Measurements from ENCODE around the gene PTPRT. TPM values are rescaled to one million over a fixed set of nuclear protein-coding genes. Genes with fewer than 3 reads are reported as not detected.
A peak's percentile ranks its signal among the peaks of the same experiment; 100 is the strongest.

The PTPRT gene
- total and polyA plus RNA-seq, 4 donors, result 10.7 to 46.1 (median 32.0) TPM

GRCh38 chr20:42095221-42095620, 1094.5 kb downstream of the PTPRT start:
- Histone ChIP-seq H3K4me1 (ENCODE audit: control insufficient read depth, insufficient read depth, low read length) (peaks cover 3% of the 10 kb centered on the region), H3K4me3 (ENCODE audit: low read depth, low read length) (no peak overlapping the region), H3K36me3 (ENCODE audit: control insufficient read depth, insufficient read depth, low read length) (peaks cover 17% of the 10 kb centered on the region), H3K27ac (ENCODE audit: low read depth, low read length) (no peak overlapping the region), H3K9me3 (ENCODE audit: control insufficient read depth, insufficient read depth, low read length) (no peaks in the 10 kb centered on the region), H3K27me3 (ENCODE audit: control insufficient read depth, insufficient read depth, low read length) (no peaks in the 10 kb centered on the region)
- WGBS (ENCODE audit: insufficient coverage), result no CpG with 5 or more reads among the region's 2 CpGs
- DNase-seq (ENCODE audit: low read depth in 4 of 6, low spot score in 6 of 6), result no peak

GRCh38 chr20:42093542-42094440, 1095.9 kb downstream of the PTPRT start:
- no peak overlapping the region for H3K27ac ChIP-seq (ENCODE audit: low read depth, low read length)
- H3K9me3 ChIP-seq (ENCODE audit: control insufficient read depth, insufficient read depth, low read length), result no peaks in the 10 kb centered on the region
- no peak overlapping the region for H3K4me3 ChIP-seq (ENCODE audit: low read depth, low read length)
- 77% methylated on average over 8 of the region's 14 CpGs for WGBS (ENCODE audit: insufficient coverage)
- DNase-seq (ENCODE audit: low read depth in 4 of 6, low spot score in 6 of 6), result peak in 2 of 6 donors; percentile 24 to 52
- peaks cover 16% of the 10 kb centered on the region for H3K36me3 ChIP-seq (ENCODE audit: control insufficient read depth, insufficient read depth, low read length)
- no peaks in the 10 kb centered on the region for H3K27me3 ChIP-seq (ENCODE audit: control insufficient read depth, insufficient read depth, low read length)
- H3K4me1 ChIP-seq (ENCODE audit: control insufficient read depth, insufficient read depth, low read length), result peaks cover 2% of the 10 kb centered on the region

- Histone ChIP-seq H3K27ac (ENCODE audit: low read depth, low read length) (no peak overlapping the region), H3K9me3 (ENCODE audit: control insufficient read depth, insufficient read depth, low read length) (no peaks in the 10 kb centered on the region), H3K4me1 (ENCODE audit: control insufficient read depth, insufficient read depth, low read length) (no peaks in the 10 kb centered on the region), H3K27me3 (ENCODE audit: control insufficient read depth, insufficient read depth, low read length) (no peaks in the 10 kb centered on the region), H3K4me3 (ENCODE audit: low read depth, low read length) (no peak overlapping the region), H3K36me3 (ENCODE audit: control insufficient read depth, insufficient read depth, low read length) (peaks cover 10% of the 10 kb centered on the region)
- WGBS (ENCODE audit: insufficient coverage), result 100% methylated on average over 1 of the region's 4 CpGs
- no peak for DNase-seq (ENCODE audit: low read depth in 4 of 6, low spot score in 6 of 6)
These were observed 1096.7 kb downstream of the PTPRT start for GRCh38 chr20:42093041-42093440.

- Histone ChIP-seq H3K27me3 (ENCODE audit: control insufficient read depth, insufficient read depth, low read length) (no peaks in the 10 kb centered on the region), H3K4me3 (ENCODE audit: low read depth, low read length) (no peak overlapping the region), H3K36me3 (ENCODE audit: control insufficient read depth, insufficient read depth, low read length) (peaks cover 14% of the 10 kb centered on the region), H3K27ac (ENCODE audit: low read depth, low read length) (no peak overlapping the region), H3K9me3 (ENCODE audit: control insufficient read depth, insufficient read depth, low read length) (no peaks in the 10 kb centered on the region), H3K4me1 (ENCODE audit: control insufficient read depth, insufficient read depth, low read length) (peaks cover 4% of the 10 kb centered on the region)
- peak in 1 of 6 donors; percentile 86 for DNase-seq (ENCODE audit: low read depth in 4 of 6, low spot score in 6 of 6)
- WGBS (ENCODE audit: insufficient coverage), result 86% methylated on average over 10 of the region's 10 CpGs
These were observed 1104.3 kb downstream of the PTPRT start for GRCh38 chr20:42085366-42085765.

GRCh38 chr20:42083280-42083679, 1106.4 kb downstream of the PTPRT start:
- Histone ChIP-seq H3K4me3 (ENCODE audit: low read depth, low read length) (no peak overlapping the region), H3K36me3 (ENCODE audit: control insufficient read depth, insufficient read depth, low read length) (peaks cover 23% of the 10 kb centered on the region), H3K4me1 (ENCODE audit: control insufficient read depth, insufficient read depth, low read length) (peaks cover 7% of the 10 kb centered on the region), H3K27me3 (ENCODE audit: control insufficient read depth, insufficient read depth, low read length) (no peaks in the 10 kb centered on the region), H3K27ac (ENCODE audit: low read depth, low read length) (no peak overlapping the region), H3K9me3 (ENCODE audit: control insufficient read depth, insufficient read depth, low read length) (no peaks in the 10 kb centered on the region)
- 86% methylated on average over 1 of the region's 1 CpG for WGBS (ENCODE audit: insufficient coverage)
- DNase-seq (ENCODE audit: low read depth in 4 of 6, low spot score in 6 of 6), result no peak

GRCh38 chr20:42082611-42083010, 1107.1 kb downstream of the PTPRT start:
- WGBS (ENCODE audit: insufficient coverage), result no CpG with 5 or more reads among the region's 1 CpG
- DNase-seq (ENCODE audit: low read depth in 4 of 6, low spot score in 6 of 6), result peak in 4 of 6 donors; percentile 38 to 84 (median 60)
- Histone ChIP-seq H3K4me1 (ENCODE audit: control insufficient read depth, insufficient read depth, low read length) (peaks cover 7% of the 10 kb centered on the region), H3K4me3 (ENCODE audit: low read depth, low read length) (no peak overlapping the region), H3K36me3 (ENCODE audit: control insufficient read depth, insufficient read depth, low read length) (peaks cover 27% of the 10 kb centered on the region), H3K27me3 (ENCODE audit: control insufficient read depth, insufficient read depth, low read length) (no peaks in the 10 kb centered on the region), H3K9me3 (ENCODE audit: control insufficient read depth, insufficient read depth, low read length) (no peaks in the 10 kb centered on the region), H3K27ac (ENCODE audit: low read depth, low read length) (no peak overlapping the region)

GRCh38 chr20:42080956-42081355, 1108.8 kb downstream of the PTPRT start:
- 40% methylated on average over 2 of the region's 4 CpGs for WGBS (ENCODE audit: insufficient coverage)
- Histone ChIP-seq H3K27ac (ENCODE audit: low read depth, low read length) (no peak overlapping the region), H3K9me3 (ENCODE audit: control insufficient read depth, insufficient read depth, low read length) (no peaks in the 10 kb centered on the region), H3K4me1 (ENCODE audit: control insufficient read depth, insufficient read depth, low read length) (peaks cover 7% of the 10 kb centered on the region), H3K36me3 (ENCODE audit: control insufficient read depth, insufficient read depth, low read length) (peaks cover 27% of the 10 kb centered on the region), H3K27me3 (ENCODE audit: control insufficient read depth, insufficient read depth, low read length) (no peaks in the 10 kb centered on the region), H3K4me3 (ENCODE audit: low read depth, low read length) (no peak overlapping the region)
- peak in 1 of 6 donors; percentile 85 for DNase-seq (ENCODE audit: low read depth in 4 of 6, low spot score in 6 of 6)

GRCh38 chr20:42074944-42075343, 1114.8 kb downstream of the PTPRT start:
- no peaks in the 10 kb centered on the region for H3K9me3 ChIP-seq (ENCODE audit: control insufficient read depth, insufficient read depth, low read length)
- peaks cover 9% of the 10 kb centered on the region for H3K36me3 ChIP-seq (ENCODE audit: control insufficient read depth, insufficient read depth, low read length)
- no peaks in the 10 kb centered on the region for H3K27me3 ChIP-seq (ENCODE audit: control insufficient read depth, insufficient read depth, low read length)
- DNase-seq (ENCODE audit: low read depth in 4 of 6, low spot score in 6 of 6), result peak in 1 of 6 donors; percentile 64
- 80% methylated on average over 1 of the region's 1 CpG for WGBS (ENCODE audit: insufficient coverage)
- no peak overlapping the region for H3K27ac ChIP-seq (ENCODE audit: low read depth, low read length)
- no peak overlapping the region for H3K4me3 ChIP-seq (ENCODE audit: low read depth, low read length)
- no peaks in the 10 kb centered on the region for H3K4me1 ChIP-seq (ENCODE audit: control insufficient read depth, insufficient read depth, low read length)

- Histone ChIP-seq H3K36me3 (ENCODE audit: control insufficient read depth, insufficient read depth, low read length) (no peaks in the 10 kb centered on the region), H3K27ac (ENCODE audit: low read depth, low read length) (no peak overlapping the region), H3K9me3 (ENCODE audit: control insufficient read depth, insufficient read depth, low read length) (no peaks in the 10 kb centered on the region), H3K27me3 (ENCODE audit: control insufficient read depth, insufficient read depth, low read length) (no peaks in the 10 kb centered on the region), H3K4me1 (ENCODE audit: control insufficient read depth, insufficient read depth, low read length) (no peaks in the 10 kb centered on the region), H3K4me3 (ENCODE audit: low read depth, low read length) (no peak overlapping the region)
- WGBS (ENCODE audit: insufficient coverage), result 74% methylated on average over 3 of the region's 3 CpGs
- DNase-seq (ENCODE audit: low read depth in 4 of 6, low spot score in 6 of 6), result no peak
These were observed 1122.1 kb downstream of the PTPRT start for GRCh38 chr20:42067596-42067995.

- Histone ChIP-seq H3K9me3 (ENCODE audit: control insufficient read depth, insufficient read depth, low read length) (no peaks in the 10 kb centered on the region), H3K4me3 (ENCODE audit: low read depth, low read length) (no peak overlapping the region), H3K27me3 (ENCODE audit: control insufficient read depth, insufficient read depth, low read length) (no peaks in the 10 kb centered on the region), H3K27ac (ENCODE audit: low read depth, low read length) (no peak overlapping the region), H3K36me3 (ENCODE audit: control insufficient read depth, insufficient read depth, low read length) (no peaks in the 10 kb centered on the region), H3K4me1 (ENCODE audit: control insufficient read depth, insufficient read depth, low read length) (no peaks in the 10 kb centered on the region)
- DNase-seq (ENCODE audit: low read depth in 4 of 6, low spot score in 6 of 6), result no peak
- WGBS (ENCODE audit: insufficient coverage), result 59% methylated on average over 2 of the region's 5 CpGs
These were observed 1122.5 kb downstream of the PTPRT start for GRCh38 chr20:42067174-42067573.

Data from spinal cord (tissue), 10 donors.